Measurements from ENCODE around the gene SEPTIN8. TPM values are rescaled to one million over a fixed set of nuclear protein-coding genes. Genes with fewer than 3 reads are reported as not detected.

SEPTIN8 gene
- total RNA-seq, 2 donors from 2014 or later, result 27.5 to 27.7 TPM

DNA sequence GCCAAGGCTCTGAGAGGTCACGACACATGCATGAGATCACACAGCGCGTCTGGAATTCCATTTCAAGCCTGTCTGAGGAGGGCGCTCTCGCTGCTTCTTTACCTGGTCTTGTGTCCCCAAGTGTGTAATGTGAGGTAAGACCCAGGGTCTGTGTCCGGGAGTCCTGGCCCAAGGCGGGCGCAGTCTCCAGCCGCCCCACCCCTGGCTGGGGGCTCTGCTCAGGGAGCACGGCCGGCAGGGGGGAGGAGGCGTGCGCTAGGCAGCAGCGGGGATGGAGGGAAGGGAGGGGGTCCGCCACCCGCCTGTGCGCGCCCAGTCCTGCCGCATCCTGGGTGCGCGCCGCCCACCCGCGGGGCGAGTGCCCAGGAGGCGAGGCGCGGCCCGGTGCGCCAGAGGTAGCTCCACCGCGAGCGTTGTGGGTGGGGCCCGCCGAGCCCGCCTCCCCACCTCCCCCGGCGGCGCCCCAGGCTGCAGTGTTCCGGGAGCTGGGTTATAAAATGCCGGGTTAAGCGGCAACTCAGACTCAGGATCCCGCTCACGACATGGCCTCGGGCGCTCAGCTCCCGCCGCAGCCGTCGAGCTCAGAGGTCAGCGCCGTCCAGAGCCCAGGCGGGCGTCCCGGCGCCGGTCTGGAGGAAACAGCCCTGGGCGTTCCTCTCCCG, 30.0 kb downstream of the SEPTIN8 start, which contains the start of gene CCNI2:
TSS of gene CCNI2 (plus strand) at position 473 of the 662 bp plus-strand sequence. CDS start at position 543, 70 bp downstream.
- peak within 1 kb of the TSS; percentile 42 to 80 for H3K4me3 ChIP-seq
- no peaks in the 10 kb centered on the region for H3K27me3 ChIP-seq
- peak within 1 kb of the TSS in 2 of 4 donors; percentile 42 for H3K27ac ChIP-seq
- DNase-seq, result peak; percentile 53 to 75 (median 64)
- ATAC-seq, result peak; percentile 80
- H3K36me3 ChIP-seq (replicated peaks in 1 of 2; ENCODE audit: insufficient read depth in 1 of 2, low read depth in 2 of 2), result no peaks in the 10 kb centered on the region
- peaks cover 12% of the 10 kb centered on the region for H3K4me1 ChIP-seq
- WGBS, 2 donors, result 1 to 6% methylated on average over 30 to 48 of the region's 59 CpGs
- H3K9me3 ChIP-seq, result no peaks in the 10 kb centered on the region
- intact Hi-C loops (cut with DNase I), result no loop called here
- TF ChIP-seq POLR2A (IDR thresholded peaks at IDR 0.05), result peak in 2 of 3 donors; percentile 52
- TF ChIP-seq, protein P1, sequence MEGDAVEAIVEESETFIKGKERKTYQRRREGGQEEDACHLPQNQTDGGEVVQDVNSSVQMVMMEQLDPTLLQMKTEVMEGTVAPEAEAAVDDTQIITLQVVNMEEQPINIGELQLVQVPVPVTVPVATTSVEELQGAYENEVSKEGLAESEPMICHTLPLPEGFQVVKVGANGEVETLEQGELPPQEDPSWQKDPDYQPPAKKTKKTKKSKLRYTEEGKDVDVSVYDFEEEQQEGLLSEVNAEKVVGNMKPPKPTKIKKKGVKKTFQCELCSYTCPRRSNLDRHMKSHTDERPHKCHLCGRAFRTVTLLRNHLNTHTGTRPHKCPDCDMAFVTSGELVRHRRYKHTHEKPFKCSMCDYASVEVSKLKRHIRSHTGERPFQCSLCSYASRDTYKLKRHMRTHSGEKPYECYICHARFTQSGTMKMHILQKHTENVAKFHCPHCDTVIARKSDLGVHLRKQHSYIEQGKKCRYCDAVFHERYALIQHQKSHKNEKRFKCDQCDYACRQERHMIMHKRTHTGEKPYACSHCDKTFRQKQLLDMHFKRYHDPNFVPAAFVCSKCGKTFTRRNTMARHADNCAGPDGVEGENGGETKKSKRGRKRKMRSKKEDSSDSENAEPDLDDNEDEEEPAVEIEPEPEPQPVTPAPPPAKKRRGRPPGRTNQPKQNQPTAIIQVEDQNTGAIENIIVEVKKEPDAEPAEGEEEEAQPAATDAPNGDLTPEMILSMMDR (IDR thresholded peaks at IDR 0.05), result peak in 4 of 7 experiments; percentile 39 to 50 (median 46)

DNA sequence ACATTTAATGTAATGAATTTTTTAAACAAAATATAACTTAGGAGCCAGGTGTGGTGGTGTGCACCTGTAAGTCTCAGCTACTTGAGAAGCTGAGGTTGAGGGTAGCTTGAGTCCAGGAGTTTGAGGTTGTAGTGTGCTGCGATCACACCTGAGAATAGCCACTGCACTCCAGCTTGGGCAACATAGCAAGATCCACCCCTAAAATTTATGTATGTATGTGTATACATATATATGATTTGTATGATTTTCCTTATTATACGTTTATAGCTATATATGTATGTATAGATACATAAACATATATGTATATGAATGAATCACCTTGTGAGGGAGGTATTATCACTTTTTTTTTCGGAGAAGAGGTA, 30.5 kb downstream of the SEPTIN8 start:
- 15 to 21% methylated on average over 3 of the region's 3 CpGs for WGBS, 2 donors
- DNase-seq, result no peak
- intact Hi-C loops (cut with DNase I), result no loop called here
- Histone ChIP-seq H3K27me3 (no peaks in the 10 kb centered on the region), H3K4me1 (peaks cover 12% of the 10 kb centered on the region), H3K36me3 (replicated peaks in 1 of 2; ENCODE audit: insufficient read depth in 1 of 2, low read depth in 2 of 2) (no peaks in the 10 kb centered on the region), H3K27ac (no peak overlapping the region), H3K9me3 (no peaks in the 10 kb centered on the region), H3K4me3 (peak overlapping the region in 1 of 2 donors; percentile 42)
- TF ChIP-seq, protein P1 (IDR thresholded peaks at IDR 0.05), result no peak
- no peak for TF ChIP-seq POLR2A (IDR thresholded peaks at IDR 0.05)
- no peak for ATAC-seq

DNA sequence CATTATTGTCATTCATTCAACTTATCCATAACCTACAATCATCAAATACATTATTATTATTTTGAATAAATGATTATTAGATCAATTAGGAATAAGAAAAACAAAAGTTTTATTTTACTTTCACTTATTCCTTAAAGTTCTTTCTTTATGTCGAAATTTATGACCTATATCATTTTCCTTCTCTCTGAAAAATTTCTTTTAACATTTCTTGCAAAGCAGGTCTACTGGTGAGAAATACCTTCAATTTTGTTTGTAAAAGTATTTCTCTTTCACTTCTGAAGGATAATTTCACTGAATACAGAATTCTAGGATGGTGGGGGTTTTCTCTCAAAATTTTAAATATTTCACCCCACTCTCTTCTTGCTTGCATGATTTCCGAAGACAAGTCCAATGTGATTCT, 32.4 kb downstream of the SEPTIN8 start:
- WGBS, 2 donors, result 46 to 58% methylated on average over 2 of the region's 2 CpGs
- Histone ChIP-seq H3K27ac (no peak overlapping the region), H3K4me3 (no peak overlapping the region), H3K9me3 (no peaks in the 10 kb centered on the region), H3K4me1 (peaks cover 12% of the 10 kb centered on the region), H3K27me3 (no peaks in the 10 kb centered on the region), H3K36me3 (replicated peaks in 1 of 2; ENCODE audit: insufficient read depth in 1 of 2, low read depth in 2 of 2) (no peaks in the 10 kb centered on the region)
- intact Hi-C loops (cut with DNase I), result no loop called here
- ATAC-seq (no peak), DNase-seq (no peak)
- TF ChIP-seq, protein P1 (IDR thresholded peaks at IDR 0.05), result no peak
- no peak for TF ChIP-seq POLR2A (IDR thresholded peaks at IDR 0.05)

DNA sequence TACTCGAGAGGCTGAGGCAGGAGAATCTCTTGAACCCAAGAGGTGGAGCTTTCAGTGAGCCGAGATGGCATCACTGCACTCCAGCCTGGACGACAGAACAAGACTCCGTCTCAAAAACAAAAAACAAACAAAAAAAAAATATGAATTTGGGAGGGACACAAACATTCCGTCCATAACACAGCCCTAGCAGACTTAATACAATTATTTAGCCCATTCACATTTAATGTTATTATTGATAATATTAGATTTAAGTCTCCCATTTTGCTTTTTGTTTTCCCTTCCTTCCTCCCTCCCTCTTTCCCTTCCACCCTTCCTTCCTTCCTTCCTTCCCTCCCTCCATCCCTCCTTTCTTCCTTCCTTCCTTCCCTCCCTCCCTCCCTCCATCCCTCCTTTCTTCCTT, 34.4 kb downstream of the SEPTIN8 start:
- H3K27ac ChIP-seq, result no peak overlapping the region

More for the DNA sequence above, 34.4 kb downstream of the SEPTIN8 start:
- intact Hi-C loops (cut with DNase I), result no loop called here
- Histone ChIP-seq H3K27me3 (no peaks in the 10 kb centered on the region), H3K9me3 (no peaks in the 10 kb centered on the region), H3K4me1 (peaks cover 13% of the 10 kb centered on the region), H3K36me3 (replicated peaks in 1 of 2; ENCODE audit: insufficient read depth in 1 of 2, low read depth in 2 of 2) (no peaks in the 10 kb centered on the region), H3K4me3 (no peak overlapping the region)
- ATAC-seq (no peak), DNase-seq (no peak)
- no peak for TF ChIP-seq POLR2A (IDR thresholded peaks at IDR 0.05)
- TF ChIP-seq, protein P1 (IDR thresholded peaks at IDR 0.05), result no peak
- 83 to 90% methylated on average over 5 of the region's 5 CpGs for WGBS, 2 donors
